ENCODE data around the gene C2orf42. TPM values are rescaled to one million over a fixed set of nuclear protein-coding genes. Genes with fewer than 3 reads are reported as not detected.
A peak's percentile ranks its signal among the peaks of the same experiment; 100 is the strongest.

C2orf42 gene
- total and polyA plus RNA-seq, 10 of the 15 experiments (the other 5 are each of a cell fraction or from before 2014, with no cell fraction given) = 5.5 to 19.8 (median 11.5) TPM

DNA sequence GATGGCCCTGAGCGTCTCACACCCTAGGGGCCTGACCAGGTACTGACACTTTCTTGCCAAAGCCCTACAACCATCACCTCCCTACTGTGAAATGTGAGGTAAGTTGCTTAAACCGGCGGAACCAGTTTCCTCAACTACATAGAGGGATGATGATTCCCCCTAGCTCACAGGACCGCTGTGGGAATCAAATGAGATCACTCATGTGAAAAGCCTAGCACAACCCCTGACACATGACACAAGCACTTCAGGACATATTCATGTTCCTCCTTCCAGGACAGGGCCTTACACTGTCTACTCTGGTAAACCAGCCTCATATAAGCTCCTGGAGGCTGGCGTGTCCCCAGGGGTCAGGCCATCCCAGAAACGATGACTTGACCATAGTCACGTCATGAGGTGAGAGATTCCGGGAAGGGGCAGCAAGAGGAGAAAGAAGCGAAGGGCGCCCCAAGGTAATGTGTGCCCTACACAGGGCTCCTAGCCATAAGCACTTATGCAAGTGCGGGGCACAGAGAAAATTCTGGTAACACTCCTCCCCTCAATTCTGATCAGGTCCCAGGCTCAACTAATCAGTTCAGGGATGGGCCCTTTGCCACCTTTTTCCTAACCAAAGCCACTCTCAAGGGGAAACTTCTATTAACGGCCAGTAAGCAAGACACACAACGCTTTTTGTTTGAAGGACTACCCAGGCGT is 49.5 kb downstream of the C2orf42 start (continued):
- TF ChIP-seq RELA (IDR thresholded peaks at IDR 0.05; ENCODE audit: borderline replicate concordance, partially characterized antibody) (no peak), ZBED1 (IDR thresholded peaks at IDR 0.05; ENCODE audit: borderline replicate concordance) (no peak), NR2F1 (conservative IDR thresholded peaks at IDR 0.05) (peak; percentile 56; the same call in 1 of the 2 replicates), NR2C1 (IDR thresholded peaks at IDR 0.05) (peak; percentile 16; the same call in 1 of the 2 replicates), SUZ12 (IDR thresholded peaks at IDR 0.05; ENCODE audit: unreplicated experiment) (no peak), ESRRA (IDR thresholded peaks at IDR 0.05; ENCODE audit: low read length) (no peak), ZNF274 (IDR thresholded peaks at IDR 0.05; ENCODE audit: insufficient read depth, insufficient read length) (no peak), E2F4 (IDR thresholded peaks at IDR 0.05; ENCODE audit: low read depth, low read length) (no peak), TCF7 (IDR thresholded peaks at IDR 0.05; ENCODE audit: borderline replicate concordance) (no peak), SREBF1 (IDR thresholded peaks at IDR 0.05; ENCODE audit: low read length) (no peak), ATF7 (IDR thresholded peaks at IDR 0.05; ENCODE audit: low read depth) (peak; percentile 92), KDM1A (IDR thresholded peaks at IDR 0.05; ENCODE audit: borderline replicate concordance) (no peak), ZNF207 (IDR thresholded peaks at IDR 0.05; ENCODE audit: borderline replicate concordance) (0 out of 2 replicates have a peak, but pooled peaks have one; percentile 3), IKZF2 (IDR thresholded peaks at IDR 0.05) (peak; percentile 89 to 92), ATF3 (IDR thresholded peaks at IDR 0.05; ENCODE audit: borderline replicate concordance, extremely low read depth, low read depth, low read length) (no peak), ELK1 (IDR thresholded peaks at IDR 0.05; ENCODE audit: low read depth, low read length) (no peak), MXI1 (IDR thresholded peaks at IDR 0.05; ENCODE audit: low read depth, low read length) (peak; percentile 82), POU2F2 (IDR thresholded peaks at IDR 0.05; ENCODE audit: borderline replicate concordance, low read depth, low read length) (no peak), EP300 (IDR thresholded peaks at IDR 0.05; ENCODE audit: borderline replicate concordance in 1 of 2, control insufficient read depth in 1 of 2, low read depth in 2 of 2, low read length in 2 of 2) (no peak), SIN3A (IDR thresholded peaks at IDR 0.05; ENCODE audit: low read depth, low read length) (no peak), SIX5 (IDR thresholded peaks at IDR 0.05; ENCODE audit: low read depth, low read length, severe bottlenecking) (no peak), NBN (IDR thresholded peaks at IDR 0.05) (peak; percentile 91), ETV6 (conservative IDR thresholded peaks at IDR 0.05 in 1 of 2, IDR thresholded peaks at IDR 0.05 in 1 of 2; ENCODE audit: borderline replicate concordance in 1 of 2, low read depth in 1 of 2) (0 out of 4 replicates have a peak, but pooled peaks of 1 of the 2 experiments have one; percentile 25), MTA2 (IDR thresholded peaks at IDR 0.05; ENCODE audit: low read depth) (peak; percentile 72; the same call in 1 of the 2 replicates), BRCA1 (IDR thresholded peaks at IDR 0.05; ENCODE audit: low read depth, low read length) (no peak), PAX5 (IDR thresholded peaks at IDR 0.05; ENCODE audit: borderline replicate concordance, low read depth, low read length) (no peak; the same call in 1 of the 2 replicates)
